ENCODE data around the gene CLPTM1L.
"Not testable (repeated sequence)": the region's sequence is repeated elsewhere in the genome, so short reads cannot be mapped to it uniquely, and the experiment has no call there.

The CLPTM1L gene

DNA sequence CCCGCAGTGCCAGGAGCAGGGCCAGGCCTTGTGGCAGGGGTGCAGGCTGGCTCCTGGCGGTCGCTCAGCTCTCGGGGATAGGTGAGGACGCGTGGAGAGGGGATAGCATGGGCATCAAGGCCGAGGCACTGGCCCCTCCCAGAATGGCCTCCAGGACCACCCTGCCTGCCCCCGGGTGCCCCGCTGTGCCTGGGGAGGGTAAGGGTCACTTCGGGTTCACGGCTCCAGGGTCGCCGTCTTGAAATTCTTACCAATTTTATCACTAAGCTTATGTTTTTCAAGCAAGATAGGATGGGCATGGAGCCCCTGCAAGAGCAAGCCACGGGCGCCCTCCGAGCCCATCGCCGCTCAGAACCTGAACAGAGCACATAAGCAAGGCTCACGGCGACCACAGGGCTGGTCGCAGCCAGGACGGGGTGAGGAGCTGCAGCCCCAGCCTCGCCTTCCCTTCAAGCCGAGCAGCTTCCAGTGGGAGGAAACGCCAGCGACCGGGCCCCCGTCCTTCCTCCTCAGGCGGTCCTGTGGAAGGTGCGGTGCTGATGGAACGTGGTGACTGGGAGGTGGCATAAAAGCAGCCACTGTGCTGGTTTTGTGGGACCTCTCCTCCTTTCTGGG is 14.2 kb upstream of the CLPTM1L start:
- no peak for DNase-seq

DNA sequence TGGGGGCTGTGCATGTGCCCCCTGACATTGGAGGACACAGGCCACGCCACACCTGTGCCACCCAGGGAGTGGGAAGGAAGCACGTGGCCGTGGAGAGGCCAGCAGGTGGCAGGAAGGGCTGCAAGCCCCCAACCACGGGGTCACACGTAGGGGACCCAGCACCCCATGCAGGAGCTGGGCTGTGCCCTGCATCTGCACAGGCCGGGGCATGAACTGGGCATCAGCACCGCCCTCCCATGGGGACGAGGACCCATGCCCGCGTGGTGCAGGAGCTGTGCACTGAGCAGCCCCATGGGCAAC is 13.8 kb upstream of the CLPTM1L start:
- no peak for DNase-seq

- DNase-seq = no peak
These were observed 13.2 kb upstream of the CLPTM1L start for GRCh38 chr5:1357946-1358725.

GRCh38 chr5:1356873-1357787 is 12.2 kb upstream of the CLPTM1L start:
- no peak for DNase-seq

- DNase-seq = no peak
These were observed 9.7 kb upstream of the CLPTM1L start for GRCh38 chr5:1354576-1354975.

DNA sequence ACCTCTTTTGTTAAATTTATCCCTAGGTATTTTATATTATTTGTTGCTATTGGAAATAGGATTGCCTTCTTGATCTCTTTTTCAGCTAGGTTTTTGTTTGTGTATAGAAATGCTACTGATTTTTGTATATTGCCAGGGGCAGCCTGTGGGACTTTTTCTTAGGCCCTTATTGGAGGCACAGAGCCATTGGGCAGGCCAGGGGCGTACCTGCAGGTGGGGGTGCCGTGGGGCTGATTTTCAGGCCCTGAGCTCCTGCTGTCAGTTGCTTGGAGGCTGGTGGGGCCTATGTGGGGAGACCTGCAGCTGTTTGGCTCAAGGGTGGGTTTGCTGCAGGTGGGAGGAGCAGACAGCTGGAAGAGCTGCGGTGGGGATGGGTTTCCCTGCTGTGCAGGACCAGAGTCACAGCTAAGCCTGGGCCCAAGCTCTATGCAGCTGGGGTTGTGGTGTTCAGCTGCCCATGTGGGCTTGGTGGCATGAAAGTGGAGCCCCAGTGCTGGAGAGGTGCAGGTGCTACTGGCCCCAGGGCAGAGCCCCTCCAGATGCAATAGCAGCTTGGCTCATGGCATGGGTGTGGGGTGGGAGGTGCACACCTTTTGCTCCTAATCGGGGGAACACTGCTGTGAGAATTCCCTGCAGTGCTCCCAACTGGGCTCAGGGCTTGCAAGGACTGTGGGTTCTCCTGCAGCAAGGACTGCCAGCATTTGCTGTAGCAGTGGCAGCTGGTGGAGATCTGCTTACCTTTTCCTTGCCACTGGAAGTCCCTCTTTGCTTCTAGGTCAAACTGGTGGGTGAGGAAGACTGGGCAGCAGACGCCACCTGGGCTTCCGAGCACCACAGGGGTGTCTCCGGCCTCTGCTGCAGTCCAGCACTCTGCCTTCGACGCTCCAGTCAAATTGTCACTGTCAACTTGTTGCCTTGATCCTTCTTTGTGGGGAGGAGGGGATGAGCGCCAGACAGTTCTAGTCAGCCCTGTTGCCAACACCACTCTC is 7.6 kb upstream of the CLPTM1L start:
- no peak for DNase-seq

DNA sequence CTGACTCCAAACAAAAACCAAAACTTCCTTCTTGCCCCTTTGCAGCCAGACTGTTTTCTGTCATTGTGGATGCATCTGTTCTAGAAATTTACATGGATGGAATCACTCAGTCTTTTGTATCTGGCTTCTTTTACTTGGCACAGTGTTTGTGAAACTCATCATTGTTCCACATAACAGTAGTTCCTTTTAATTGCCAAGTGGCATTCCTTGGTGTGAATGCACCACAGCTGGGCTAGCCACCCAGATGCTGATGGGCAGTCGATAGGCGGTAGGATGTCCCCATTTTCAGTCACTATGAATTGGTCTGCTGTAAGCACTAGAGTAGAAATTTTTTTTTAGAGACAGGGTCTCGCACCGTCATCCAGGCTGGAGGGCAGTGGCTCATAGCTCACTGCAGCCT is 6.3 kb upstream of the CLPTM1L start:
- DNase-seq = no peak

DNA sequence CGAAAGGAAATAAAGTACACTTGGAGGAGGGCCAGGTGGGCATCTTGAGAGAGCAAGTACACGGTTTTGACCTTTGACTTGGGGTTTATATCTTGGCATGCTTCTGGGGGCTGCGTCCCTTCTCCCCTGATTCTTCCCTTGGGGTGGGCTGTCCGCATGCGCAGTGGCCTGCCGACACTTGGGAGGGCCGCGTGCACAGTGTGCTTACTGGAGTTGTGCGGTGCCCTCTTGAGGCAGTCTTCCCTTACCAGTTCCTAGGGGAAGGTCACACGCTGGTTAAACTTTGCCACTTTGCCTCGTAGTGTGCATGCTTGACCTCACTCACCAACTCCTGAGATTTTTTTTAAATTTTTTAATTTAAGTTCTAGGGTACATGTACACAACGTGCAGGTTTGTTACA is 4.3 kb upstream of the CLPTM1L start:
- no peak for DNase-seq

GRCh38 chr5:1348986-1349245 is 4.0 kb upstream of the CLPTM1L start:
- no peak for DNase-seq

- no peak for DNase-seq
These were observed 2.7 kb upstream of the CLPTM1L start for GRCh38 chr5:1347571-1347970.

DNA sequence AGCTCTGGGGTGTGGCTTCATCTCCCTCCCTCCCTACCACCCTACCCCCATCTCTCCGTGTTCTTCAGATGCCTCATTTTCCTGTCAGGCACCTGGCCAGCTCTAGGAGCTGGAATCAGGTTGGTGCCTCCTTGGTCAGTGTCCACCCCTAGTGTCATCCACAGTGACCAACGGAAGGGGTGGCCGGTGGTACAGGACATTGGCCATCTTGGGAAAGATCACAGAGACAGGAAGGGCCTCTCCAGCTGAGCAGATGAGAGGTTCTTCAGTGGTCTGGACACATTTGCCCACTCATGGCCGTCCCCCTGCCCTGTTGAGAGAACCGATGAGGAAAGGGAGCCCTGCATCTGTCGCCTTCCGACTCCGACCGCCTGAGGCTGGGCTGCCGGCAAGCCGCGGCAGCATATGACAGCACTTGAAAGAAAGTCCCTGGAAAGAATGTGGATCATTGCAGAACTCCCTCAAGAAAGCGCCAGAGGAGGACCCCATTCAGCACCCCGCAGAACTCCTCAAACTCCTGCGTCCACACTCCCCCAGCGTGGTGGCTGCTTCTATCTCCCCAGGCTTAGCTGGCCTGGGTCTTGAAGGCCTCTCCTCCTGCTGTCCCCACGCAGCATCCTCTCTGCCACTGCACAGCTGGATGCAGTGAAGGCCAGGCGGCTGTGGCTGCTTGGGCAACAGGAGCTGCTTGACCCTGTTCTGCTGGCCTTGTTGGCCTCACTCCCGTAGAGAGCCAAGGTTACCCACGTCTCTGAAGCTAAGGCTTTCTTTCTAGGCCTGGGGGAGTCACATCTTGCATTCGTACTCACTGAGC is 1.9 kb upstream of the CLPTM1L start:
- no peak for DNase-seq

DNA sequence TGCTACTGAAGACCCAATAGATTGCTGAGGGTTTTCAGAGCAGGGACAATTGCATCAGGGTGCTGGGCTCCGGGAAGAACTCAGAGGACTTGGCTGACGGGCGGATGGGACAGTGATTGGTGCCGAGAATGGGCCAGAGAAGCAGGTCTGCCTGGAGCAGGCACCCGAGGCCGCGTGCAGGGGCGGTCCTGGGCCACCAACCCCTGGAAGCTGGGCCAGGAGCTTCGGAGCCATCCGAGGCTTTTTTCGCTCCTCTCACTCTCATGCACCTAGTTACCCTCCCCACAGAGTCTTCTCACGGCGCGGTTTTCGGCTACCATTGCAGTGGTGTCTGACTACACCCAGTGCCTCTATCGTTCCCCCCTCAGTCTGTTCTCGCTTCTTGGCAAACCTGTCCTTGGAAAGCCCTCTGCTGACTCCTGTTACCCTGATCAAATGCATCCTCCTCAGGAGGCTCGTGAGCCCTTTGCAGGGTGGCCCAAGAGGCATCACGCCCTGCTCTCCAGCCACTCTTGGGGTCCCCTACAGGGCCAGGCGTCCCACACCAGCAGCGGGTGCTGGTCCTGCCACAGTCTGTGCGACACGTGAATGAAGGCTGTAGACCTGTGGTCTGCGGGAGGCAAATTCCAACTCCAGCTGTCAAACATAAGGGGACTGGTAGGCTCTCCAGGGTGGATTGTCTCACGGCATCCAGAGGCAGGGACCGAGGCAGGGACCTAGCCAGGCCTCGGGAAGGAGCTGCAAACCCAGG is 1.2 kb upstream of the CLPTM1L start:
- no peak for DNase-seq

DNA sequence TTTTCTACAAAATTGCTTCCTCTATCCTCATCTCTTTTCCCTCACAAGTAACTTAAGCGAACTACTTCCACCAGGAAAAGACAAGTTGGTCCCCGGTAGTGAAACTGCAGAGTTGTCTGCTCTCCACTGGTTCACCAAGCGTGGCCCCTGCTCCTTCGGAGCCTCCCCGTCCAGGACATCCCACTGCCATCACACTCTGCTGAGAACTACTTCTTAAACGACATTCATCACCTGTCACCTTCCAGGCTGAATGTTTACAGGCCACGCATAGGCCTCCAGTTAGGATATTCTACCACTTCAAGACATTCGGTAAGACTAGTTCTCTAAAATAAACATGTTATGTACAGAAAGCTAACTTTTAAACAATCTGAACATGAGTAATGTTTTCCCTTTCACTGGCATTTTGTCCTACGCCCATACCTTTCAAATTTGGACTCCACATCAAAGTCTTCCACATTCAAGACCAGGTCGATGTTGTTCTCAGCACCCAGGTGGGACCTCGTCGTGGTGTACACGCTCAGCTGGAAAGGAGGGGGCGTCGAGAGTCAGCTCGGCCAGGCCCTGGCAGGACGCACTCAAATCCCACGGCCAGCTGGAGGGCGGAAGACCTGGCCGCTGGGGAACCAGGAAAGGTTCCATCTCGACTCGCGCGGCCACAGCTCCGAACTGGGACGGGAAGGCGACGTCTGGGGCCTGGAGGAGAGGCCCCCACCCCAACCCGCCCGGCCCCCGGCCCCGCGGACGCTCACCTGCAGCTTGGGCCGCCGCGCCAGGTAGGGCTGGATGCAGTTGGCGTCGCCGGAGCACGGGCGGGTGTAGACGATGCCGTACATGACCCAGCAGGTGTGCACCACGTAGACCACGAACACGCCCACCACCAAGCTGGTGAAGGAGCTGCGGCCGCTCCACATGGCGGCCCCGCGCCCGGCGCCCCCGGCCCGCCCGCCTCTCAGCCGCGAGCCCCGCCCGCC is 683 bp downstream of the CLPTM1L start:
- DNase-seq = no peak

DNA sequence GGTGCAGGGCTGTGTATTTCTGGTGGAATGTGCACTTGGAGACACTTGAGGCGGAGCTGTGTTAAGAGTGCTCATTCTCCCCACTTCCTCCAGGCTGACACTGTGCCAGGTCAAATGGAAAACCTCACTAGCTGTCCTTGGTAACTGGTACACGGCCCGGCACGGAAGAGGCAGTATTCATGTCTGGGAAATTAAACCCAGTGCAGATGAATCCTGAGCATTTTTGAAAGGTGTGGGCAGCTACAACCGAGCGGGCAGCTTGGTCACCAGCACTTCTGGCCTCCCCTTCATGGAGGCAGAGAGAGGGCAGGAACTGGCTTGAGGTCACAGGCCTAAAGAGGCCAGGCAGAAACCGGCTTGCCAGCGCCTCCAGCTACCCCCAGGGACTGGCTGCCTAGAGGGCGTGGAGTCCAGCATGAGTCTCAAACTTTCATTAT is 1.6 kb downstream of the CLPTM1L start:
- no peak for DNase-seq

GRCh38 chr5:1342711-1343110 is 2.2 kb downstream of the CLPTM1L start:
- not testable (repeated sequence) for DNase-seq

GRCh38 chr5:1342268-1342667 is 2.6 kb downstream of the CLPTM1L start:
- no peak for DNase-seq

GRCh38 chr5:1341863-1342262 is 3.0 kb downstream of the CLPTM1L start:
- no peak for DNase-seq

DNA sequence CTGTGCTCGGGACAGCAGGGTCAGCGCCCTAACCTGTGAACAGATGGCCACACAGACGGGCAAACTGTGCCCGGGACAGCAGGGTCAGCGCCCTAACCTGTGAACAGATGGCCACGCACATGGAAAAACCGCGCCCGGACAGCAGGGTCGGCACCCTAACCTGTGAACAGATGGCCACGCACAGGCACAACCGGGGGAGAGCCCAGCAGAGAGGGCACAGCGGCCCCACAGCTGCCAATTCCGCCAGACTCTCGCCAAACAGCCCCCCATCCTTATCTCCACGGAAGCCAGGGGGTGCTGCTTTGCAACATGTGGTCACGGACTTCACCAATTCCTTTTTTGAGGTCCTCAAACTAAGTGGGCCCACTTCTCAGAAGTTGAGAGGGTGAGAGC is 5.1 kb downstream of the CLPTM1L start:
- DNase-seq = not testable (repeated sequence)

GRCh38 chr5:1339139-1339817 is 5.6 kb downstream of the CLPTM1L start:
- not testable (repeated sequence) for DNase-seq
